Liver (tissue), 9 donors: ENCODE results near the gene SERPINH1. TPM values are rescaled to one million over a fixed set of nuclear protein-coding genes. Genes with fewer than 3 reads are reported as not detected.
A peak's percentile ranks its signal among the peaks of the same experiment; 100 is the strongest.

Experiments
- DNase-seq: peaks from one replicate; pipeline ENCODE4 v3.0.0-alpha.2; 2017; ENCODE audit warnings: low spot score
- H3K27ac ChIP-seq, 2 donors: one replicate each; pipeline ENCODE4 v1.7.0; 2013; ENCODE audit warnings: inconsistent platforms in 2 of 2, low read length in 2 of 2, control low read depth in 1 of 2, low read depth in 1 of 2, mild to moderate bottlenecking in 1 of 2
- H3K27me3 ChIP-seq, 4 donors: one replicate each; pipeline versions ENCODE4 v1.6.1 to v1.7.0; 2013; ENCODE audit warnings: low read length in 3 of 4, inconsistent platforms in 1 of 4, mild to moderate bottlenecking in 1 of 4, moderate library complexity in 1 of 4; ENCODE audit not compliant: control insufficient read depth in 4 of 4, insufficient read depth in 4 of 4
- H3K36me3 ChIP-seq, 4 donors: one replicate each; pipeline versions ENCODE4 v1.6.1 to v1.7.0; 2013; ENCODE audit warnings: low read length in 3 of 4, mild to moderate bottlenecking in 3 of 4, low read depth in 1 of 4, moderate library complexity in 1 of 4; ENCODE audit not compliant: control insufficient read depth in 4 of 4, insufficient read depth in 3 of 4
- H3K4me1 ChIP-seq, 4 donors: one replicate each; pipeline versions ENCODE4 v1.6.1 to v1.7.0; 2013; ENCODE audit warnings: low read length in 3 of 4, mild to moderate bottlenecking in 3 of 4, moderate library complexity in 1 of 4; ENCODE audit not compliant: control insufficient read depth in 4 of 4, insufficient read depth in 4 of 4
- H3K4me3 ChIP-seq, 3 donors: one replicate each; pipeline versions ENCODE4 v1.6.1 to v1.7.0; 2013; ENCODE audit warnings: low read length in 3 of 3, control low read depth in 1 of 3, low read depth in 1 of 3, mild to moderate bottlenecking in 1 of 3
- H3K9ac ChIP-seq, 2 donors: one replicate each; pipeline ENCODE4 v1.7.0; 2013; ENCODE audit warnings: low read length in 2 of 2, mild to moderate bottlenecking in 2 of 2, moderate library complexity in 2 of 2, control low read depth in 1 of 2, low read depth in 1 of 2
- H3K9me3 ChIP-seq, 4 donors: one replicate each; pipeline versions ENCODE4 v1.6.1 to v1.7.0; 2013; ENCODE audit warnings: low read length in 3 of 4; ENCODE audit not compliant: control insufficient read depth in 4 of 4
- ATF3 ChIP-seq: IDR thresholded peaks from 2 replicates; pipeline ENCODE4 v1.6.1; 2016; ENCODE audit warnings: antibody characterized with exemption
- JUND ChIP-seq, 2 donors: IDR thresholded peaks; 2 replicates each; pipeline ENCODE4 v1.6.1; 2016; ENCODE audit warnings: antibody characterized with exemption in 2 of 2
- NR2F2 ChIP-seq: IDR thresholded peaks from 2 replicates; pipeline ENCODE4 v1.6.1; 2016; ENCODE audit warnings: antibody characterized with exemption
- RAD21 ChIP-seq, 2 donors: IDR thresholded peaks; 2 replicates each; pipeline ENCODE4 v1.6.1; 2016; ENCODE audit warnings: antibody characterized with exemption in 2 of 2, mild to moderate bottlenecking in 2 of 2
- SP1 ChIP-seq: IDR thresholded peaks from 2 replicates; pipeline ENCODE4 v1.6.1; 2018; ENCODE audit warnings: antibody characterized with exemption, mild to moderate bottlenecking
- WGBS: extraction: QIAGEN DNeasy Blood & Tissue Kit; methylation state at CpG from one replicate; pipeline ENCODE4 v1.1.7; 2013; 5-methylcytosine and 5-hydroxymethylcytosine counted together
- polyA plus RNA-seq, 2 donors: library from polyadenylated mRNA; stranded (reverse) in 1 of 2; unstranded in 1 of 2; fragments of 200-250 nt in 1 of 2; fragments of >200 nt in 1 of 2; fragmentation: Nextera tagmentation in 1 of 2; extraction: Ambion mirVana in 1 of 2; gene quantifications; one replicate each; pipeline versions ENCODE4 v1.2.1 to v1.2.3, GENCODE V29; 2013 to 2015
- total RNA-seq, 2 donors: library from RNA; depleted of rRNA; stranded (reverse); fragments of >200 nt; gene quantifications; one replicate each; pipeline ENCODE4 v1.2.3, GENCODE V29; 2014
- TF ChIP-seq, protein P1 (sequence below): IDR thresholded peaks from 2 replicates; pipeline ENCODE4 v1.6.1; 2016; ENCODE audit warnings: antibody characterized with exemption
- TF ChIP-seq, protein P2 (sequence below): IDR thresholded peaks from 2 replicates; pipeline ENCODE4 v1.6.1; 2016; ENCODE audit warnings: antibody characterized with exemption
- donor health status: healthy.
- donor health status: healthy.
- donor health status: healthy.
- donor health status: healthy.
- donor health status: healthy.

Gene SERPINH1
- total and polyA plus RNA-seq, 4 donors, result 5.0 to 118 (median 68.7) TPM

DNA sequence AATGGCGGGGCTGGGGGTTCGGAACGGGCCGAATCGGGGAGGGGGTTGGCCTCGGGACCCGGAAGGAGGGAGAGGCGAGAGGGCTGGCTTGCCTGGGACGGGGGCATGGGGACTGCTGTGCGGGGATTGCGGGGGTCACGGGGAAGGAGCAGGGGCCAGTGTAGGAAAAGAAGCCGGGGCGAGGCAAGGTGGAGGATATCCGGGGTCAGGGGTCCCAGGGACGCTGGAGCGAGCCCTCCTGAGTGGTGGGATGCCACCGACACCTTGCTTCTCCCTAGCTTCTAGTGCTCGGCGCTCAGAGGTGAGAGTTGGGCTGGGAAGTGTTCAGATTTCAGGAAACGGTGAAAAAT, 35.9 kb upstream of the SERPINH1 start:
- peak overlapping the region in 2 of 3 donors; percentile 49 to 76 for H3K4me3 ChIP-seq
- TF ChIP-seq, protein P1, sequence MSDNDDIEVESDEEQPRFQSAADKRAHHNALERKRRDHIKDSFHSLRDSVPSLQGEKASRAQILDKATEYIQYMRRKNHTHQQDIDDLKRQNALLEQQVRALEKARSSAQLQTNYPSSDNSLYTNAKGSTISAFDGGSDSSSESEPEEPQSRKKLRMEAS, result no peak
- no peak for TF ChIP-seq JUND (IDR thresholded peaks at IDR 0.05)
- no peak for TF ChIP-seq RAD21 (IDR thresholded peaks at IDR 0.05)
- TF ChIP-seq, protein P2, sequence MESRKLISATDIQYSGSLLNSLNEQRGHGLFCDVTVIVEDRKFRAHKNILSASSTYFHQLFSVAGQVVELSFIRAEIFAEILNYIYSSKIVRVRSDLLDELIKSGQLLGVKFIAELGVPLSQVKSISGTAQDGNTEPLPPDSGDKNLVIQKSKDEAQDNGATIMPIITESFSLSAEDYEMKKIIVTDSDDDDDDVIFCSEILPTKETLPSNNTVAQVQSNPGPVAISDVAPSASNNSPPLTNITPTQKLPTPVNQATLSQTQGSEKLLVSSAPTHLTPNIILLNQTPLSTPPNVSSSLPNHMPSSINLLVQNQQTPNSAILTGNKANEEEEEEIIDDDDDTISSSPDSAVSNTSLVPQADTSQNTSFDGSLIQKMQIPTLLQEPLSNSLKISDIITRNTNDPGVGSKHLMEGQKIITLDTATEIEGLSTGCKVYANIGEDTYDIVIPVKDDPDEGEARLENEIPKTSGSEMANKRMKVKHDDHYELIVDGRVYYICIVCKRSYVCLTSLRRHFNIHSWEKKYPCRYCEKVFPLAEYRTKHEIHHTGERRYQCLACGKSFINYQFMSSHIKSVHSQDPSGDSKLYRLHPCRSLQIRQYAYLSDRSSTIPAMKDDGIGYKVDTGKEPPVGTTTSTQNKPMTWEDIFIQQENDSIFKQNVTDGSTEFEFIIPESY, result no peak
- WGBS, result 5% methylated on average over 21 of the region's 21 CpGs
- H3K4me1 ChIP-seq, result peaks cover 1 to 23% (median 12%) of the 10 kb centered on the region in 4 donors
- no peaks in the 10 kb centered on the region for H3K36me3 ChIP-seq
- H3K9ac ChIP-seq, result peak overlapping the region in 1 of 2 donors; percentile 16
- H3K27ac ChIP-seq, result no peak overlapping the region
- no peaks in the 10 kb centered on the region for H3K27me3 ChIP-seq
- no peak for DNase-seq
- H3K9me3 ChIP-seq, result no peaks in the 10 kb centered on the region

GRCh38 chr11:75527130-75527529, 34.9 kb upstream of the SERPINH1 start:
- WGBS, result 97% methylated on average over 5 of the region's 5 CpGs
- H3K36me3 ChIP-seq, result no peaks in the 10 kb centered on the region
- peaks cover 0 to 22% (median 12%) of the 10 kb centered on the region in 4 donors for H3K4me1 ChIP-seq
- no peak overlapping the region for H3K27ac ChIP-seq
- H3K9ac ChIP-seq, result no peak overlapping the region
- H3K27me3 ChIP-seq, result no peaks in the 10 kb centered on the region
- H3K4me3 ChIP-seq, result no peak overlapping the region
- H3K9me3 ChIP-seq, result no peaks in the 10 kb centered on the region
- no peak for DNase-seq
- TF ChIP-seq, protein P2, result no peak
- TF ChIP-seq ATF3, result no peak

- Histone ChIP-seq H3K27ac (no peak overlapping the region), H3K27me3 (no peaks in the 10 kb centered on the region), H3K4me3 (no peak overlapping the region), H3K4me1 (peaks cover 0 to 22% (median 12%) of the 10 kb centered on the region in 4 donors), H3K9me3 (no peaks in the 10 kb centered on the region), H3K36me3 (no peaks in the 10 kb centered on the region), H3K9ac (no peak overlapping the region)
- WGBS, result 71% methylated on average over 10 of the region's 10 CpGs
- TF ChIP-seq SP1 (no peak), NR2F2 (no peak)
- no peak for DNase-seq
Observed at GRCh38 chr11:75527938-75528735, 33.9 kb upstream of the SERPINH1 start.
